Activated T-helper 9 cell treated with anti-CD3 and anti-CD28 coated beads, Interleukin-2, amount 50 U/mL, for 16 hours (primary cell): ENCODE data around the gene MRPL52.

Experiments used
- DNase-seq: peaks from one replicate; pipeline ENCODE4 v3.0.0-alpha.2; 2020; ENCODE audit warnings: low read depth

Gene MRPL52

GRCh38 chr14:22883173-22883976 is 53.7 kb downstream of the MRPL52 start, which contains the start of gene REM2:
Gene REM2, plus strand, starts transcription at chr14:22883222. Its CDS starts 66 bp downstream, at chr14:22883288.
- no peak for DNase-seq

- DNase-seq = no peak
These were observed 54.5 kb downstream of the MRPL52 start for GRCh38 chr14:22884076-22884737.
